Adrenal gland (tissue), 5 donors: ENCODE data around the gene MRPL51.

Source experiments
- POLR2A ChIP-seq, 2 donors: fragments of 450-650 bp; IDR thresholded peaks; one replicate each; pipeline ENCODE4 v1.6.1; 2017; ENCODE audit warnings: antibody characterized with exemption in 2 of 2, mild to moderate bottlenecking in 2 of 2, moderate library complexity in 1 of 2
- TF ChIP-seq, protein P1 (sequence below), 6 experiments: fragments of 450-650 bp in 4 of 6; fragments of 200-600 bp in 2 of 6; sonication (generic) in 1 of 6; IDR thresholded peaks; 1 replicate in 5 of 6; 2 replicates in 1 of 6; pipeline versions ENCODE4 v1.5.1 to v1.8.0; 2016 to 2021; ENCODE audit warnings: antibody characterized with exemption in 6 of 6, mild to moderate bottlenecking in 2 of 6, moderate library complexity in 1 of 6
- donor health status: DM: no; HTN: no; CAD: no.

GRCh38 chr12:6469092-6469491 lies 24.0 kb downstream of the MRPL51 start:
- TF ChIP-seq, protein P1, sequence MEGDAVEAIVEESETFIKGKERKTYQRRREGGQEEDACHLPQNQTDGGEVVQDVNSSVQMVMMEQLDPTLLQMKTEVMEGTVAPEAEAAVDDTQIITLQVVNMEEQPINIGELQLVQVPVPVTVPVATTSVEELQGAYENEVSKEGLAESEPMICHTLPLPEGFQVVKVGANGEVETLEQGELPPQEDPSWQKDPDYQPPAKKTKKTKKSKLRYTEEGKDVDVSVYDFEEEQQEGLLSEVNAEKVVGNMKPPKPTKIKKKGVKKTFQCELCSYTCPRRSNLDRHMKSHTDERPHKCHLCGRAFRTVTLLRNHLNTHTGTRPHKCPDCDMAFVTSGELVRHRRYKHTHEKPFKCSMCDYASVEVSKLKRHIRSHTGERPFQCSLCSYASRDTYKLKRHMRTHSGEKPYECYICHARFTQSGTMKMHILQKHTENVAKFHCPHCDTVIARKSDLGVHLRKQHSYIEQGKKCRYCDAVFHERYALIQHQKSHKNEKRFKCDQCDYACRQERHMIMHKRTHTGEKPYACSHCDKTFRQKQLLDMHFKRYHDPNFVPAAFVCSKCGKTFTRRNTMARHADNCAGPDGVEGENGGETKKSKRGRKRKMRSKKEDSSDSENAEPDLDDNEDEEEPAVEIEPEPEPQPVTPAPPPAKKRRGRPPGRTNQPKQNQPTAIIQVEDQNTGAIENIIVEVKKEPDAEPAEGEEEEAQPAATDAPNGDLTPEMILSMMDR (IDR thresholded peaks at IDR 0.05): no peak
- TF ChIP-seq POLR2A (IDR thresholded peaks at IDR 0.05): no peak
